Esophagus muscularis mucosa (tissue), 4 donors: ENCODE measurements around the gene VTN. TPM values are rescaled to one million over a fixed set of nuclear protein-coding genes. Genes with fewer than 3 reads are reported as not detected.
A peak's percentile ranks its signal among the peaks of the same experiment; 100 is the strongest.

Source experiments
- DNase-seq: peaks from one replicate; pipeline ENCODE4 v3.0.0-alpha.2; 2017; ENCODE audit errors: extremely low spot score
- H3K27ac ChIP-seq, 4 donors: fragments of 200-600 bp; sonication (generic); replicated peaks in 1 of 4; 1 replicate in 3 of 4; 2 replicates in 1 of 4; pipeline ENCODE4 v1.5.1; 2016 to 2019; ENCODE audit warnings: mild to moderate bottlenecking in 1 of 4
- H3K27me3 ChIP-seq, 4 donors: fragments of 200-600 bp; sonication (generic); one replicate each; pipeline versions ENCODE4 v1.5.1 to v1.6.0; 2016 to 2019
- H3K36me3 ChIP-seq, 4 donors: fragments of 200-600 bp; sonication (generic); one replicate each; pipeline ENCODE4 v1.5.1; 2016 to 2019
- H3K4me1 ChIP-seq, 4 donors: fragments of 200-600 bp; sonication (generic); one replicate each; pipeline ENCODE4 v1.5.1; 2016 to 2019
- H3K4me3 ChIP-seq, 4 donors: fragments of 200-600 bp; sonication (generic); 1 replicate in 2 of 4; 2 replicates in 2 of 4; pipeline ENCODE4 v1.5.1; 2016 to 2019; ENCODE audit warnings: mild to moderate bottlenecking in 4 of 4, moderate library complexity in 1 of 4
- H3K9me3 ChIP-seq, 4 donors: fragments of 200-600 bp; sonication (generic); 1 replicate in 3 of 4; 2 replicates in 1 of 4; pipeline ENCODE4 v1.5.1; 2016 to 2019
- EP300 ChIP-seq: sonication (generic); formaldehyde crosslinking; IDR thresholded peaks from one replicate; pipeline ENCODE4 v1.6.1; 2017; ENCODE audit warnings: antibody characterized with exemption
- POLR2A ChIP-seq: fragments of 450-650 bp; IDR thresholded peaks from one replicate; pipeline ENCODE4 v1.6.1; 2017; ENCODE audit warnings: antibody characterized with exemption, moderate library complexity, mild to moderate bottlenecking, low read depth
- POLR2AphosphoS5 ChIP-seq, 2 donors: sonication (generic); formaldehyde crosslinking; IDR thresholded peaks; one replicate each; pipeline ENCODE4 v1.6.1; 2017; ENCODE audit warnings: antibody characterized with exemption in 2 of 2
- WGBS: methylation state at CpG from one replicate; pipeline ENCODE4 v1.1.5; 2018; 5-methylcytosine and 5-hydroxymethylcytosine counted together
- intact Hi-C: fragments of 100-400 bp; cut with DNase I; formaldehyde crosslinking; loops from one replicate; pipeline ENCODE4 v1.15.1; 2023
- total RNA-seq, 4 donors: library from RNA; depleted of rRNA; stranded (reverse); fragments of >200 nt; gene quantifications; one replicate each; pipeline versions ENCODE4 v1.1.0 to v1.2.1, GENCODE V29; 2016
- TF ChIP-seq, protein P1 (sequence below), 3 experiments: fragments of 200-600 bp in 2 of 3; fragments of 450-650 bp in 1 of 3; sonication (generic) in 2 of 3; IDR thresholded peaks; one replicate each; pipeline ENCODE4 v1.5.1; 2017 to 2019; ENCODE audit warnings: antibody characterized with exemption in 3 of 3, mild to moderate bottlenecking in 2 of 3, moderate library complexity in 1 of 3

Gene VTN
- total RNA-seq, 4 donors from 2014 or later: under 0.01 to 1.3 (median 0.58) TPM

DNA sequence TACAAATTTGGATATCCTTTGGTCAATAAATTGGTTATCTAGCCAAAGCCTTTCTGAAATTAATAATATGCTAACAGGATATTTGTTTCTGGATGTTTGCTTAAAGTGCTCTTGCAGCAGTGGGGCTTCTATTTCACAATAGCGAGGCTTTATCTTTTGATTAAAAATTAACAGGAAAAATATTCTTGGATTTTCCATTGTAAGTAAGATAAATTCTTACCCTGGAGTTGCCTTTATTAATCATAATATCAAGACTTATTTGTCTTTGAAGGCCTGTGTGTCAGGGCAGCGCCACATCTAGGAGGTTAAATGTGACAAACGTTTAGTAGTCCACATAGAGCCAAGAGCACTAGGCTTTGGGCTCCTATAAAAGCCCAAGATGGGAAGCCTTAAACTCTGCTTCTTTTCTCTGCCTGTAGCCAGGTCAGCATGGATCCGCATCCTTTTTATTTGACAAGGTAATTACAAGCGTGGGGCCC lies 45.8 kb downstream of the VTN start:
- Histone ChIP-seq H3K36me3 (peaks cover 14 to 34% (median 22%) of the 10 kb centered on the region in 4 donors), H3K4me3 (no peak overlapping the region), H3K27ac (no peak overlapping the region), H3K27me3 (no peaks in the 10 kb centered on the region), H3K4me1 (peaks cover 7 to 11% (median 9%) of the 10 kb centered on the region in 4 donors), H3K9me3 (no peaks in the 10 kb centered on the region)
- intact Hi-C loops: no loop called here
- no peak for DNase-seq
- TF ChIP-seq POLR2A (no peak), POLR2AphosphoS5 (IDR thresholded peaks at IDR 0.05) (no peak), EP300 (no peak)
- TF ChIP-seq, protein P1, sequence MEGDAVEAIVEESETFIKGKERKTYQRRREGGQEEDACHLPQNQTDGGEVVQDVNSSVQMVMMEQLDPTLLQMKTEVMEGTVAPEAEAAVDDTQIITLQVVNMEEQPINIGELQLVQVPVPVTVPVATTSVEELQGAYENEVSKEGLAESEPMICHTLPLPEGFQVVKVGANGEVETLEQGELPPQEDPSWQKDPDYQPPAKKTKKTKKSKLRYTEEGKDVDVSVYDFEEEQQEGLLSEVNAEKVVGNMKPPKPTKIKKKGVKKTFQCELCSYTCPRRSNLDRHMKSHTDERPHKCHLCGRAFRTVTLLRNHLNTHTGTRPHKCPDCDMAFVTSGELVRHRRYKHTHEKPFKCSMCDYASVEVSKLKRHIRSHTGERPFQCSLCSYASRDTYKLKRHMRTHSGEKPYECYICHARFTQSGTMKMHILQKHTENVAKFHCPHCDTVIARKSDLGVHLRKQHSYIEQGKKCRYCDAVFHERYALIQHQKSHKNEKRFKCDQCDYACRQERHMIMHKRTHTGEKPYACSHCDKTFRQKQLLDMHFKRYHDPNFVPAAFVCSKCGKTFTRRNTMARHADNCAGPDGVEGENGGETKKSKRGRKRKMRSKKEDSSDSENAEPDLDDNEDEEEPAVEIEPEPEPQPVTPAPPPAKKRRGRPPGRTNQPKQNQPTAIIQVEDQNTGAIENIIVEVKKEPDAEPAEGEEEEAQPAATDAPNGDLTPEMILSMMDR (IDR thresholded peaks at IDR 0.05): no peak
- WGBS: 83% methylated on average over 5 of the region's 5 CpGs

GRCh38 chr17:28320215-28321061 lies 49.7 kb downstream of the VTN start:
- H3K36me3 ChIP-seq: no peaks in the 10 kb centered on the region
- WGBS: 73% methylated on average over 8 of the region's 8 CpGs
- intact Hi-C loops: no loop called here

DNA sequence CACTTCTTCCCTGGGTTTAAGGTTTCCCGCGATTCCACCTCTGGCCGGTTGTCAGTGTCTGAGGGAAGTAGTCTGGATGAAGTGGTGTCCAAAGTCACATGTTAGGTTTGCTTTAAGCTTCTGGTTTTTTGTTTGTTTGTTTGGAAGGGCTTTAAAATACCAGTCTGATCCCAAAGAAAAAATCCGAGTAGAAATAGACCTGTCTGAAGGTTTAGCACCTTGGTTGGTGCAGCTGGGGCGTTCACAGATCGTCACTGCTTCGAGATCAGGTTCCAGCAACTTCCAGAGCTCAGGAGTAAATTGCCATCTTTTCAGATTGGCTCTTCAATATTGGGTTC lies 50.5 kb downstream of the VTN start:
- no peaks in the 10 kb centered on the region for H3K27me3 ChIP-seq
- peaks cover 17 to 22% (median 20%) of the 10 kb centered on the region in 4 donors for H3K4me1 ChIP-seq
- H3K4me3 ChIP-seq: peak overlapping the region; percentile 59 to 82 (median 66)
- peak overlapping the region; percentile 68 to 86 (median 77) for H3K27ac ChIP-seq
- no peak for DNase-seq
- 0% methylated on average over 7 of the region's 7 CpGs for WGBS
- no peaks in the 10 kb centered on the region for H3K9me3 ChIP-seq
- TF ChIP-seq EP300 (no peak), POLR2AphosphoS5 (IDR thresholded peaks at IDR 0.05) (no peak), POLR2A (no peak)
- TF ChIP-seq, protein P1 (IDR thresholded peaks at IDR 0.05): no peak
- no peaks in the 10 kb centered on the region for H3K36me3 ChIP-seq
- intact Hi-C loops: no loop called here

More at GRCh38 chr17:28320215-28321061, 49.7 kb downstream of the VTN start:
- Histone ChIP-seq H3K27ac (no peak overlapping the region), H3K9me3 (no peaks in the 10 kb centered on the region), H3K4me1 (peaks cover 17 to 22% (median 20%) of the 10 kb centered on the region in 4 donors), H3K4me3 (no peak overlapping the region), H3K27me3 (no peaks in the 10 kb centered on the region)
- TF ChIP-seq POLR2A (no peak), EP300 (no peak), POLR2AphosphoS5 (IDR thresholded peaks at IDR 0.05) (no peak)
- TF ChIP-seq, protein P1 (IDR thresholded peaks at IDR 0.05): no peak
- DNase-seq: no peak

DNA sequence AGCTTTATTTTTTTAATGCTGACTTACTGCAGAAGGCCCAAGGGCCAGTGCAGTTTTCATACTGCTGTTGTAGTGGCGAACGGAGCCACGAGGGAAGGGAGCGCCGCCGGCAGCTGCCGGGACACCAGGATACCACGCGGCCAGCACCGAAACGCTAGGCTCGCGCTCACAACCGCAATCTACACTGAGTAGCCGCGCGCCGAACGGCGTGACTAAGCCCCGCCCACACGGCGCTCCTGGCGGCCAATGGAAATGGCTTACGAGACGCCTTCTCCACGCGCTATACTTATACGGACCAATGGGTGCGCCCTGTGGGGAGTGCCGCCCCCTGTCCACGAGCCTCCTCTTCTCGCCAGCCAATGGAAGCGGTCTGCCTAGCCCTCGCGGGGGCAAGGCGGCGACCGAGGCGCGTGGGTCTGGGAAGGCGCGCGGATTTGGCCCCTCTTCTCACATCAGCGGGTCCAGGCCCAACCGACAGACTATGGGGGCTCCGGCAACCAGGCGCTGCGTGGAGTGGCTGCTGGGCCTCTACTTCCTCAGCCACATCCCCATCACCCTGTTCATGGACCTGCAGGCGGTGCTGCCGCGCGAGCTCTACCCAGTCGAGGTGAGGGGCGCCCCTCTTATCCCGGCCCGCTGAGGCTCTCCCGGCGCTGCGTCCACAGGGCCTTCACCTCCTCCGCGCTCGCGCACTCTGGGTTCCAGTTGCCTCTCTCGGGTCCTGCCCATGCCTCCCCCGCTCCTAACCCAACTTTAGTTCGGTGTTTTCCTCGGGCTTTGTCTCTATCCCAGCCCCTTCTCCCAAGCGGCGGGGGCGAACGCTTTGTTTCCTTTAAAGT lies 51.1 kb downstream of the VTN start, which contains the start of gene TMEM97:
Gene TMEM97 (plus strand): TSS at position 442 of the 839 bp plus-strand sequence. CDS start 40 bp downstream, at position 482.
- DNase-seq: peak; percentile 98
- Histone ChIP-seq H3K4me3 (peak within 1 kb of the TSS; percentile 59 to 82 (median 66)), H3K9me3 (no peaks in the 10 kb centered on the region), H3K4me1 (peaks cover 17 to 22% (median 20%) of the 10 kb centered on the region in 4 donors), H3K27ac (peak within 1 kb of the TSS; percentile 68 to 86 (median 77)), H3K27me3 (no peaks in the 10 kb centered on the region), H3K36me3 (no peaks in the 10 kb centered on the region)
- TF ChIP-seq EP300 (no peak), POLR2AphosphoS5 (IDR thresholded peaks at IDR 0.05) (peak; percentile 39 to 87)
- TF ChIP-seq, protein P1 (IDR thresholded peaks at IDR 0.05): peak in 1 of 3 experiments; percentile 10
- under 1% methylated on average over 24 of the region's 72 CpGs for WGBS
- intact Hi-C loops: no loop called here
